H1 (cell line): ENCODE results near the gene PCDHGA1. TPM values are rescaled to one million over a fixed set of nuclear protein-coding genes. Genes with fewer than 3 reads are reported as not detected.

ENCODE experiments used
- CEBPB ChIP-seq: IDR thresholded peaks from 2 replicates; pipeline ENCODE4 v1.6.1; 2012; ENCODE audit warnings: low read depth, low read length
- CHD7 ChIP-seq: fragments of 300-600 bp; sonication (generic); IDR thresholded peaks from 2 replicates; pipeline ENCODE4 v1.7.1; 2012; ENCODE audit warnings: low read length, moderate library complexity, mild to moderate bottlenecking, inconsistent platforms; ENCODE audit not compliant: insufficient replicate concordance
- PHF8 ChIP-seq: fragments of 200-600 bp; sonication (generic); conservative IDR thresholded peaks from 2 replicates; pipeline ENCODE4 v1.7.1; 2012; ENCODE audit warnings: low read depth, mild to moderate bottlenecking, inconsistent platforms, low read length, moderate library complexity
- RXRA ChIP-seq: IDR thresholded peaks from 2 replicates; pipeline ENCODE4 v1.6.1; 2011; ENCODE audit warnings: low read depth, mild to moderate bottlenecking, low read length, moderate library complexity; ENCODE audit not compliant: insufficient read depth
- SAP30 ChIP-seq: fragments of 300-600 bp; sonication (generic); IDR thresholded peaks from 2 replicates; pipeline ENCODE4 v1.7.1; 2012; ENCODE audit warnings: low read length, moderate library complexity, mild to moderate bottlenecking, inconsistent platforms; ENCODE audit not compliant: insufficient read depth, insufficient replicate concordance
- YY1 ChIP-seq: IDR thresholded peaks from 2 replicates; pipeline ENCODE4 v1.6.1; 2011; ENCODE audit warnings: low read depth, mild to moderate bottlenecking, low read length
- polyA plus RNA-seq, 7 experiments: library from polyadenylated mRNA; depleted of rRNA in 3 of 7; stranded (reverse) in 5 of 7; unstranded in 2 of 7; fragments of >200 nt in 5 of 7; fragments of 200-250 nt in 2 of 7; gene quantifications; 1 replicate in 5 of 7; 2 replicates in 1 of 7; 4 replicates in 1 of 7; pipeline versions ENCODE4 v1.2.1 to v1.2.3, GENCODE V29; 2011 to 2013; ENCODE audit warnings: missing spikeins in 2 of 7, mixed read lengths in 2 of 7
- total RNA-seq: library from RNA; stranded (reverse); fragmentation: NEBNext Ultra II Directional; extraction: Animal tissue kit (Norgen Biotek cat#: 25700); gene quantifications from 2 replicates; pipeline ENCODE4 v1.2.1, GENCODE V29; 2021
- TF ChIP-seq, protein P1 (sequence below), 3 experiments: IDR thresholded peaks; 1 replicate in 2 of 3; 2 replicates in 1 of 3; pipeline versions ENCODE4 v1.5.1 to v1.6.1; 2011; ENCODE audit warnings: low read length in 3 of 3, mild to moderate bottlenecking in 3 of 3, inconsistent platforms in 2 of 3, low read depth in 1 of 3, moderate library complexity in 1 of 3; ENCODE audit not compliant: insufficient read depth in 1 of 3; ENCODE audit errors: control extremely low read depth in 1 of 3

Gene PCDHGA1
- total and polyA plus RNA-seq, 2 of the 8 experiments (the other 6 are each of a cell fraction or from before 2014, with no cell fraction given): 0.57 to 0.89 TPM

DNA sequence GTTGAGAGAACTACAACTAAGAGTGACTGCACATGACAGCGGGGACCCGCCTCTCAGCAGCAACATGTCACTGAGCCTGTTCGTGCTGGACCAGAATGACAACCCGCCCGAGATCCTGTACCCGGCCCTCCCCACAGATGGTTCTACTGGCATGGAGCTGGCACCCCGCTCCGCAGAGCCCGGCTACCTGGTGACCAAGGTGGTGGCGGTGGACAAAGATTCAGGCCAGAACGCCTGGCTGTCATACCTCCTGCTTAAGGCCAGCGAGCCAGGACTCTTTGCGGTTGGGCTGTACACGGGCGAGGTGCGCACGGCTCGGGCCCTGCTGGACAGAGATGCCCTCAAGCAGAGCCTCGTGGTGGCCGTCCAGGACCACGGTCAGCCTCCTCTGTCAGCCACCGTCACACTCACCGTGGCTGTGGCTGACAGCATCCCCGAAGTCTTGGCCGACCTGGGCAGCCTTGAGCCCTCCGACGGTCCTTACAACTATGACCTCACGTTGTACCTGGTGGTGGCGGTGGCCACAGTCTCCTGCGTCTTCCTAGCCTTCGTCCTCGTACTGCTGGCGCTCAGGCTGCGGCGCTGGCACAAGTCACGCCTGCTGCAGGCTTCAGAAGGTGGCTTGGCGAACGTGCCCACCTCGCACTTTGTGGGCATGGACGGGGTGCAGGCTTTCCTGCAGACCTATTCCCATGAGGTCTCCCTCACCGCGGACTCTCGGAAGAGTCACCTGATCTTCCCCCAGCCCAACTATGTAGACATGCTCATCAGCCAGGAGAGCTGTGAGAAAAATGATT is 54.4 kb downstream of the PCDHGA1 start (continued):
- TF ChIP-seq CHD7 (no peak), PHF8 (no peak), CEBPB (no peak), RXRA (no peak), YY1 (no peak), SAP30 (no peak)
- TF ChIP-seq, protein P1, sequence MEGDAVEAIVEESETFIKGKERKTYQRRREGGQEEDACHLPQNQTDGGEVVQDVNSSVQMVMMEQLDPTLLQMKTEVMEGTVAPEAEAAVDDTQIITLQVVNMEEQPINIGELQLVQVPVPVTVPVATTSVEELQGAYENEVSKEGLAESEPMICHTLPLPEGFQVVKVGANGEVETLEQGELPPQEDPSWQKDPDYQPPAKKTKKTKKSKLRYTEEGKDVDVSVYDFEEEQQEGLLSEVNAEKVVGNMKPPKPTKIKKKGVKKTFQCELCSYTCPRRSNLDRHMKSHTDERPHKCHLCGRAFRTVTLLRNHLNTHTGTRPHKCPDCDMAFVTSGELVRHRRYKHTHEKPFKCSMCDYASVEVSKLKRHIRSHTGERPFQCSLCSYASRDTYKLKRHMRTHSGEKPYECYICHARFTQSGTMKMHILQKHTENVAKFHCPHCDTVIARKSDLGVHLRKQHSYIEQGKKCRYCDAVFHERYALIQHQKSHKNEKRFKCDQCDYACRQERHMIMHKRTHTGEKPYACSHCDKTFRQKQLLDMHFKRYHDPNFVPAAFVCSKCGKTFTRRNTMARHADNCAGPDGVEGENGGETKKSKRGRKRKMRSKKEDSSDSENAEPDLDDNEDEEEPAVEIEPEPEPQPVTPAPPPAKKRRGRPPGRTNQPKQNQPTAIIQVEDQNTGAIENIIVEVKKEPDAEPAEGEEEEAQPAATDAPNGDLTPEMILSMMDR (IDR thresholded peaks at IDR 0.05; ENCODE audit: control extremely low read depth in 1 of 3, insufficient read depth in 1 of 3, low read depth in 1 of 3, low read length in 3 of 3): no peak
